ENCODE measurements around the gene SETD2. TPM values are rescaled to one million over a fixed set of nuclear protein-coding genes. Genes with fewer than 3 reads are reported as not detected.
A peak's percentile ranks its signal among the peaks of the same experiment; 100 is the strongest.
"Not testable (repeated sequence)": the region's sequence is repeated elsewhere in the genome, so short reads cannot be mapped to it uniquely, and the experiment has no call there.

The SETD2 gene
- total RNA-seq, 3 donors from 2014 or later (not counting 1 experiment from before 2014, with no cell fraction given) = 86.5 to 104 (median 95.9) TPM

GRCh38 chr3:47117807-47118364 is 46.0 kb downstream of the SETD2 start:
- peaks cover 33 to 45% of the 10 kb centered on the region in 2 donors for H3K4me1 Mint-ChIP-seq
- Histone ChIP-seq H3K4me1 (ENCODE audit: control insufficient read depth, insufficient read depth, low read length) (peaks cover 4% of the 10 kb centered on the region), H3K36me3 (ENCODE audit: control insufficient read depth, insufficient read depth, low read length) (peaks cover 59% of the 10 kb centered on the region), H3K27ac (ENCODE audit: low read length) (no peak overlapping the region), H3K4me3 (ENCODE audit: low read length) (no peak overlapping the region), H3K27me3 (ENCODE audit: control insufficient read depth, insufficient read depth, low read length) (no peaks in the 10 kb centered on the region), H3K9me3 (ENCODE audit: control insufficient read depth, insufficient read depth, low read length) (no peaks in the 10 kb centered on the region)
- intact Hi-C loops (cut with micrococcal nuclease) = no loop called here
- H3K36me3 Mint-ChIP-seq = peaks cover 11% of the 10 kb centered on the region
- TF ChIP-seq CTCF (IDR thresholded peaks at IDR 0.05) = no peak
- peak overlapping the region; percentile 39 to 47 for H3K27ac Mint-ChIP-seq
- H3K4me3 Mint-ChIP-seq = peak overlapping the region; percentile 43
- H3K9me3 Mint-ChIP-seq = no peaks in the 10 kb centered on the region
- H3K27me3 Mint-ChIP-seq (ENCODE audit: low read depth in 2 of 2) = no peaks in the 10 kb centered on the region
- DNase-seq = peak in 1 of 2 donors; percentile 12
- peak in 2 of 3 donors; percentile 29 to 30 for ATAC-seq
- 67% methylated on average over 1 of the region's 3 CpGs for WGBS (ENCODE audit: insufficient coverage)

GRCh38 chr3:47115524-47115923 is 48.4 kb downstream of the SETD2 start:
- H3K36me3 Mint-ChIP-seq; H3K27me3 Mint-ChIP-seq (ENCODE audit: low read depth in 2 of 2); H3K4me3 ChIP-seq (ENCODE audit: low read length); H3K27me3 ChIP-seq (ENCODE audit: control insufficient read depth, insufficient read depth, low read length); H3K4me3 Mint-ChIP-seq; DNase-seq; H3K27ac Mint-ChIP-seq; ATAC-seq; H3K27ac ChIP-seq (ENCODE audit: low read length); H3K9me3 Mint-ChIP-seq; H3K4me1 ChIP-seq (ENCODE audit: control insufficient read depth, insufficient read depth, low read length); H3K9me3 ChIP-seq (ENCODE audit: control insufficient read depth, insufficient read depth, low read length); intact Hi-C loops (cut with micrococcal nuclease): not testable (repeated sequence)
- WGBS (ENCODE audit: insufficient coverage) = 100% methylated on average over 2 of the region's 2 CpGs
- H3K36me3 ChIP-seq (ENCODE audit: control insufficient read depth, insufficient read depth, low read length) = peaks cover 56% of the 10 kb centered on the region
- peaks cover 27 to 34% of the 10 kb centered on the region in 2 donors for H3K4me1 Mint-ChIP-seq

GRCh38 chr3:47113669-47114365 is 50.1 kb downstream of the SETD2 start:
- no peaks in the 10 kb centered on the region for H3K27me3 Mint-ChIP-seq (ENCODE audit: low read depth in 2 of 2)
- DNase-seq (no peak), ATAC-seq (no peak)
- Histone ChIP-seq H3K27me3 (ENCODE audit: control insufficient read depth, insufficient read depth, low read length) (no peaks in the 10 kb centered on the region), H3K27ac (ENCODE audit: low read length) (no peak overlapping the region), H3K9me3 (ENCODE audit: control insufficient read depth, insufficient read depth, low read length) (no peaks in the 10 kb centered on the region), H3K36me3 (ENCODE audit: control insufficient read depth, insufficient read depth, low read length) (peaks cover 49% of the 10 kb centered on the region), H3K4me3 (ENCODE audit: low read length) (no peak overlapping the region), H3K4me1 (ENCODE audit: control insufficient read depth, insufficient read depth, low read length) (peaks cover 4% of the 10 kb centered on the region)
- no peaks in the 10 kb centered on the region for H3K9me3 Mint-ChIP-seq
- peaks cover 6% of the 10 kb centered on the region for H3K36me3 Mint-ChIP-seq
- H3K27ac Mint-ChIP-seq = peak overlapping the region in 1 of 2 donors; percentile 5
- intact Hi-C loops (cut with micrococcal nuclease) = no loop called here
- H3K4me1 Mint-ChIP-seq = peaks cover 15 to 25% of the 10 kb centered on the region in 2 donors
- WGBS (ENCODE audit: insufficient coverage) = 70% methylated on average over 3 of the region's 5 CpGs
- H3K4me3 Mint-ChIP-seq = no peak overlapping the region
- no peak for TF ChIP-seq CTCF (IDR thresholded peaks at IDR 0.05)

GRCh38 chr3:47112997-47113396 is 50.9 kb downstream of the SETD2 start:
- Histone ChIP-seq H3K9me3 (ENCODE audit: control insufficient read depth, insufficient read depth, low read length) (no peaks in the 10 kb centered on the region), H3K36me3 (ENCODE audit: control insufficient read depth, insufficient read depth, low read length) (peaks cover 49% of the 10 kb centered on the region), H3K4me1 (ENCODE audit: control insufficient read depth, insufficient read depth, low read length) (no peaks in the 10 kb centered on the region), H3K27me3 (ENCODE audit: control insufficient read depth, insufficient read depth, low read length) (no peaks in the 10 kb centered on the region), H3K27ac (ENCODE audit: low read length) (no peak overlapping the region), H3K4me3 (ENCODE audit: low read length) (no peak overlapping the region)
- no peak overlapping the region for H3K27ac Mint-ChIP-seq
- H3K4me1 Mint-ChIP-seq = peaks cover 13 to 22% of the 10 kb centered on the region in 2 donors
- 100% methylated on average over 2 of the region's 2 CpGs for WGBS (ENCODE audit: insufficient coverage)
- H3K4me3 Mint-ChIP-seq = no peak overlapping the region
- no peaks in the 10 kb centered on the region for H3K27me3 Mint-ChIP-seq (ENCODE audit: low read depth in 2 of 2)
- intact Hi-C loops (cut with micrococcal nuclease) = no loop called here
- no peak for TF ChIP-seq CTCF (IDR thresholded peaks at IDR 0.05)
- peaks cover 6% of the 10 kb centered on the region for H3K36me3 Mint-ChIP-seq
- DNase-seq (no peak), ATAC-seq (no peak)
- H3K9me3 Mint-ChIP-seq = no peaks in the 10 kb centered on the region

Measured in natural killer cell (primary cell).